Central memory CD8-positive, alpha-beta T cell (primary cell): ENCODE measurements around the gene BLOC1S1.
A peak's percentile ranks its signal among the peaks of the same experiment; 100 is the strongest.

Experiments used
- ATAC-seq: fragments of 150-1000 bp; cut with Tn5 transposase; replicated peaks from 2 replicates; pipeline ENCODE4 v1.10.0; 2022; ENCODE audit warnings: mild to moderate bottlenecking, moderate FRiP score, moderate number of reproducible peaks; ENCODE audit not compliant: poor library complexity, severe bottlenecking; ENCODE audit errors: extremely low read depth
- DNase-seq, 2 donors: peaks; one replicate each; pipeline ENCODE4 v3.0.0; 2021; ENCODE audit warnings: low spot score in 2 of 2
- H3K27ac Mint-ChIP-seq: one replicate; pipeline ENCODE4 v1.8.0; 2022; ENCODE audit warnings: low read depth, mild to moderate bottlenecking, moderate library complexity, mixed read lengths
- H3K27me3 Mint-ChIP-seq: one replicate; pipeline ENCODE4 v1.8.0; 2022; ENCODE audit warnings: mixed read lengths
- H3K36me3 Mint-ChIP-seq: one replicate; pipeline ENCODE4 v1.8.0; 2022; ENCODE audit warnings: mild to moderate bottlenecking, moderate library complexity, mixed read lengths; ENCODE audit not compliant: insufficient read depth
- H3K4me1 Mint-ChIP-seq: one replicate; pipeline ENCODE4 v1.8.0; 2022; ENCODE audit warnings: mixed read lengths
- H3K4me3 Mint-ChIP-seq: one replicate; pipeline ENCODE4 v1.8.0; 2022; ENCODE audit warnings: mild to moderate bottlenecking, moderate library complexity, mixed read lengths
- H3K9me3 Mint-ChIP-seq: one replicate; pipeline ENCODE4 v1.8.0; 2022; ENCODE audit warnings: mixed read lengths

BLOC1S1 gene

DNA sequence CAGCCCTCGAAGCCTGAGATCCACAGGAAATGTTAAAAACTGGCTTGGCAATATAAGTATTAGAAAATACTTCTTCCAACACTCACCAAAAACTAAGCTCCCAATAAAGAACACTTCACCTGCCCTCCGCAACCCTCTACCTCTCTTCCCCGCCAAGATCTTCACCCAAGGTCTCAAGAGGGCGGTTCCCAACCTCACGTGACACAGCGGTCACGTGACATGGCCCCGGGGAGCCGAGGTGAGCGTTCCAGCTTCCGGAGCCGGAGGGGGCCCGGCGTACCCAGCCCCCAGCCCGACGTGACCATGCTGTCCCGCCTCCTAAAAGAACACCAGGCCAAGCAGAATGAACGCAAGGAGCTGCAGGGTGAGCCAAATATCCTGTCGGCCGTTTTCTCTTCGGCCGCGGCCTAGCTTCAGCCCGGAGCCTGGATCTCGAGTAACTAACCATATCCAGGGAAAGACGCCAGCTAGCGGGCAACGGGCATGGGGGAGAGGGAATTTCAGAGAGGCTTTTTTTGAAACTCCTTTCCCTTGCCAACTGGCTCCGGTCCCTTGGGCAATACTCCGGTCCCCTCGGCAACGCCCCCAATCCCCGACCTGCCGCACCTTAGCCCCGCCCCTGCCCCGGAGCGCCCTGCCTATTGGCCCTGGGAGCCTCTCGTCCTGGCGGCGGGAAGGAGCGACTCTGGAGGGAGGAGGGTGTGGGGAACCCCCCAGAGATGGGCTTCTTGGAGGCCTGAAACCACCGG is at the start of gene BLOC1S1:
TSS of gene BLOC1S1 (plus strand) at position 214 of the 749 bp plus-strand sequence. CDS start at position 220, 6 bp downstream.
- Mint-ChIP-seq H3K27ac (peak within 1 kb of the TSS; percentile 95), H3K4me1 (peaks cover 34% of the 10 kb centered on the region), H3K27me3 (no peaks in the 10 kb centered on the region)

GRCh38 chr12:55666508-55666907 is 49.3 kb upstream of the BLOC1S1 start:
- no peaks in the 10 kb centered on the region for H3K4me1 Mint-ChIP-seq
- H3K27ac Mint-ChIP-seq, result no peak overlapping the region
- no peaks in the 10 kb centered on the region for H3K36me3 Mint-ChIP-seq
- ATAC-seq (no peak), DNase-seq (no peak)
- no peaks in the 10 kb centered on the region for H3K27me3 Mint-ChIP-seq
- H3K9me3 Mint-ChIP-seq, result no peaks in the 10 kb centered on the region
- no peak overlapping the region for H3K4me3 Mint-ChIP-seq

More for the DNA sequence above, at the start of gene BLOC1S1:
- peak; percentile 84 to 85 for DNase-seq
- Mint-ChIP-seq H3K36me3 (peaks cover 19% of the 10 kb centered on the region), H3K9me3 (no peaks in the 10 kb centered on the region), H3K4me3 (peak within 1 kb of the TSS; percentile 85)
- ATAC-seq, result peak; percentile 91

DNA sequence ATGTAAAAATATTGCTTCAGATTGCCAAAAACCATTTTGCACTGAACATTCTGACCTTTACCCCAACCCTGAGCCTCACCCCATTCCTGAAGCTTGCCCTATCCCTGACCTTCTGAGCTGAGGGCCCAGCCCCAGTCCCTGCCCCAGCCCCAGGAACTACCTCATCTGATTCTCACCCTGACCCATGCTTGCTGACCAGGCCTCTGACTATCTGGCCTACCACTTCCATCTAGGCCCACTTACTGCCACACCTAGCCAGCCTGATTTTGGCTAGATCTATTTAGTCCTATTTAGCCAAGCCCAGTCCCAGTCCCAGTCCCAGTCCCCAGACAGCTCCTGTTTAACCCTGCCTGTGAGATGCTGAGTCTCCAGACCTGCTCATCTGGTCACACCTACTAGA is 45.6 kb upstream of the BLOC1S1 start:
- no peak for DNase-seq
- Mint-ChIP-seq H3K9me3 (no peaks in the 10 kb centered on the region), H3K27me3 (peaks cover 13% of the 10 kb centered on the region), H3K27ac (no peak overlapping the region), H3K4me1 (no peaks in the 10 kb centered on the region), H3K36me3 (no peaks in the 10 kb centered on the region), H3K4me3 (no peak overlapping the region)
- no peak for ATAC-seq

DNA sequence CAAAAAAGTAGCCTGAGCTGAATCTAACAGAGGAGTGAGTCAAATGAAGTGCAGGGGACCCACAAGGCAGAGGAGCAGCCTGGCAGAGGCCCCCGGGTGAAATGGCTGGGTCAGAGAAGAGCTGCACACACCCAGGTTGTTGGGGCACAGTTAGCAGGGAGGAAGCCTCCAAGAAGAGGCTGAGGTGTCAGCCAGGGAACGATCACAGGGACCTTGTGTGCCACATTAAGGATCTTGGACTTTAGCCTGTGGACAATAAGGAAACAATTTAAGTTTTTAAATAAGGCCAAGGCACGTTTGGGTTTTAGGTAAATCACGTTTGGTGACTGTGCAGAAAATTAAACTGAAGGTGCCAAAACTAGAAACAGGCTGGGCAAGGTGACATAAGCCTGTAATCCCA is 44.1 kb upstream of the BLOC1S1 start:
- Mint-ChIP-seq H3K27me3 (peaks cover 25% of the 10 kb centered on the region), H3K27ac (no peak overlapping the region), H3K9me3 (no peaks in the 10 kb centered on the region), H3K4me1 (no peaks in the 10 kb centered on the region), H3K4me3 (no peak overlapping the region), H3K36me3 (no peaks in the 10 kb centered on the region)
- DNase-seq, result no peak
- ATAC-seq, result no peak

GRCh38 chr12:55673638-55674037 is 42.2 kb upstream of the BLOC1S1 start:
- DNase-seq (no peak), ATAC-seq (no peak)
- H3K36me3 Mint-ChIP-seq, result no peaks in the 10 kb centered on the region
- H3K9me3 Mint-ChIP-seq, result no peaks in the 10 kb centered on the region
- no peak overlapping the region for H3K4me3 Mint-ChIP-seq
- H3K27ac Mint-ChIP-seq, result no peak overlapping the region
- no peaks in the 10 kb centered on the region for H3K4me1 Mint-ChIP-seq
- H3K27me3 Mint-ChIP-seq, result peaks cover 25% of the 10 kb centered on the region

- no peaks in the 10 kb centered on the region for H3K4me1 Mint-ChIP-seq
- ATAC-seq, result no peak
- H3K27me3 Mint-ChIP-seq, result peaks cover 39% of the 10 kb centered on the region
These were observed 40.2 kb upstream of the BLOC1S1 start for GRCh38 chr12:55675666-55676065.

GRCh38 chr12:55676707-55677106 is 39.1 kb upstream of the BLOC1S1 start:
- DNase-seq (no peak), ATAC-seq (no peak)
- Mint-ChIP-seq H3K4me1 (peaks cover 10% of the 10 kb centered on the region), H3K36me3 (no peaks in the 10 kb centered on the region), H3K9me3 (no peaks in the 10 kb centered on the region), H3K27me3 (peaks cover 50% of the 10 kb centered on the region), H3K4me3 (no peak overlapping the region), H3K27ac (no peak overlapping the region)

More at GRCh38 chr12:55675666-55676065, 40.2 kb upstream of the BLOC1S1 start:
- Mint-ChIP-seq H3K9me3 (no peaks in the 10 kb centered on the region), H3K27ac (no peak overlapping the region), H3K4me3 (no peak overlapping the region), H3K36me3 (no peaks in the 10 kb centered on the region)
- DNase-seq, result no peak

GRCh38 chr12:55679691-55680090 is 36.2 kb upstream of the BLOC1S1 start:
- no peaks in the 10 kb centered on the region for H3K9me3 Mint-ChIP-seq
- H3K4me3 Mint-ChIP-seq, result no peak overlapping the region
- DNase-seq (no peak), ATAC-seq (no peak)
- H3K27ac Mint-ChIP-seq, result no peak overlapping the region
- H3K36me3 Mint-ChIP-seq, result no peaks in the 10 kb centered on the region
- peaks cover 12% of the 10 kb centered on the region for H3K4me1 Mint-ChIP-seq
- H3K27me3 Mint-ChIP-seq, result peaks cover 56% of the 10 kb centered on the region

DNA sequence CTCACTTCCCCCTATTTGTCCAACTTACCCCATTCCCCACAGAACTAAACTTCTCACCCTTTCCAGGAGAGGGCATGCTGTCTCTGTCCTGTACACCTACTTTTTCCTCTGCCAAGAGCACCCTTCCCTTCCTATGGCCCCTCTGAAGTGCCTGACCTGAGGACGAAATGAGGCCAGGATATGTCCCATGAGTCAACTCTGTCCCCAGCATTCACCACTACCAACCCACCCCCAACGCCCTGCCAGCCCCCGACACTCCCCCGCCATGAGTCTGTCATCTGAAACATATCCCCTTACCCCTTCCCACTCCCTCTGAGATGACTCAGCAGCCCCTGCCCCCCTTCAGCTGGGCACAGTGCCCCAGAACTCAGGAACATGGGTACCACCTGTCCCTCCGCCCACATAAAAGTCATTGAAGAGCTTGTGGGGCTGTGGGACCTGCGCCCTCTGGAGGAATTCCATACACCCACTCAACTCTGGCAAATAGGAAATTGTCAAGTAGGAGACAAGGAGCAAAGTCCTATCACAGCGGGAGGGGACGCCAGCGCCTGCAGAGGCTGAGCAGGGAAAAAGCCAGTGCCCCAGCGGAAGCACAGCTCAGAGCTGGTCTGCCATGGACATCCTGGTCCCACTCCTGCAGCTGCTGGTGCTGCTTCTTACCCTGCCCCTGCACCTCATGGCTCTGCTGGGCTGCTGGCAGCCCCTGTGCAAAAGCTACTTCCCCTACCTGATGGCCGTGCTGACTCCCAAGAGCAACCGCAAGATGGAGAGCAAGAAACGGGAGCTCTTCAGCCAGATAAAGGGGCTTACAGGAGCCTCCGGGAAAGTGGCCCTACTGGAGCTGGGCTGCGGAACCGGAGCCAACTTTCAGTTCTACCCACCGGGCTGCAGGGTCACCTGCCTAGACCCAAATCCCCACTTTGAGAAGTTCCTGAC is 34.4 kb upstream of the BLOC1S1 start:
- DNase-seq (no peak), ATAC-seq (no peak)
- H3K36me3 Mint-ChIP-seq, result peaks cover 3% of the 10 kb centered on the region
- no peak overlapping the region for H3K4me3 Mint-ChIP-seq
- peaks cover 12% of the 10 kb centered on the region for H3K4me1 Mint-ChIP-seq
- H3K27ac Mint-ChIP-seq, result no peak overlapping the region
- no peaks in the 10 kb centered on the region for H3K9me3 Mint-ChIP-seq
- H3K27me3 Mint-ChIP-seq, result peaks cover 56% of the 10 kb centered on the region

GRCh38 chr12:55682087-55682796 is 33.6 kb upstream of the BLOC1S1 start:
- Mint-ChIP-seq H3K27me3 (peaks cover 54% of the 10 kb centered on the region), H3K4me3 (no peak overlapping the region), H3K4me1 (peaks cover 12% of the 10 kb centered on the region), H3K9me3 (no peaks in the 10 kb centered on the region), H3K27ac (no peak overlapping the region), H3K36me3 (peaks cover 3% of the 10 kb centered on the region)
- ATAC-seq (no peak), DNase-seq (no peak)

DNA sequence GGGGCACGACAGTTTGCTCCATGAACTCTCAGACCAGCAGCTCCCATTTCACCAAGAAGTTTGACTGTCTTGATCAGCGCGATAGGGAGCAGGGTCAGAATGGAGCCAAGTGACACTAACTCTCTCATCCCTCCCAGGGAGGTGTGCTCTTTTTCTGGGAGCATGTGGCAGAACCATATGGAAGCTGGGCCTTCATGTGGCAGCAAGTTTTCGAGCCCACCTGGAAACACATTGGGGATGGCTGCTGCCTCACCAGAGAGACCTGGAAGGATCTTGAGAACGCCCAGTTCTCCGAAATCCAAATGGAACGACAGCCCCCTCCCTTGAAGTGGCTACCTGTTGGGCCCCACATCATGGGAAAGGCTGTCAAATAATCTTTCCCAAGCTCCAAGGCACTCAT is 32.2 kb upstream of the BLOC1S1 start:
- peaks cover 3% of the 10 kb centered on the region for H3K36me3 Mint-ChIP-seq
- H3K27me3 Mint-ChIP-seq, result peaks cover 54% of the 10 kb centered on the region
- DNase-seq, result no peak
- H3K27ac Mint-ChIP-seq, result no peak overlapping the region
- no peak overlapping the region for H3K4me3 Mint-ChIP-seq
- peaks cover 12% of the 10 kb centered on the region for H3K4me1 Mint-ChIP-seq
- no peak for ATAC-seq
- H3K9me3 Mint-ChIP-seq, result no peaks in the 10 kb centered on the region

GRCh38 chr12:55684761-55685370 is 31.0 kb upstream of the BLOC1S1 start:
- H3K27ac Mint-ChIP-seq, result no peak overlapping the region
- no peak for DNase-seq
- H3K4me3 Mint-ChIP-seq, result no peak overlapping the region
- H3K36me3 Mint-ChIP-seq, result peaks cover 3% of the 10 kb centered on the region
- ATAC-seq, result no peak
- no peaks in the 10 kb centered on the region for H3K9me3 Mint-ChIP-seq
- H3K4me1 Mint-ChIP-seq, result peaks cover 12% of the 10 kb centered on the region
- H3K27me3 Mint-ChIP-seq, result peaks cover 48% of the 10 kb centered on the region
